Measurements from ENCODE around the gene TICRR.
A peak's percentile ranks its signal among the peaks of the same experiment; 100 is the strongest.

The TICRR gene

GRCh38 chr15:89550427-89550826 is 24.8 kb upstream of the TICRR start:
- no peaks in the 10 kb centered on the region for H3K36me3 Mint-ChIP-seq (ENCODE audit: low read depth)
- H3K27me3 Mint-ChIP-seq (ENCODE audit: low read depth, poor library complexity): peaks cover 25% of the 10 kb centered on the region

GRCh38 chr15:89551550-89551949 is 23.7 kb upstream of the TICRR start:
- peaks cover 16% of the 10 kb centered on the region for H3K27me3 Mint-ChIP-seq (ENCODE audit: low read depth, poor library complexity)
- no peak for DNase-seq
- H3K36me3 Mint-ChIP-seq (ENCODE audit: low read depth): no peaks in the 10 kb centered on the region
- no peak overlapping the region for H3K4me3 Mint-ChIP-seq
- peaks cover 22% of the 10 kb centered on the region for H3K4me1 Mint-ChIP-seq
- no peak overlapping the region for H3K27ac Mint-ChIP-seq
- no peak for TF ChIP-seq CTCF (IDR thresholded peaks at IDR 0.05)
- peaks cover 7% of the 10 kb centered on the region for H3K9me3 Mint-ChIP-seq

More at GRCh38 chr15:89550427-89550826, 24.8 kb upstream of the TICRR start:
- DNase-seq: no peak
- Mint-ChIP-seq H3K4me1 (peaks cover 22% of the 10 kb centered on the region), H3K27ac (no peak overlapping the region), H3K9me3 (peaks cover 7% of the 10 kb centered on the region), H3K4me3 (no peak overlapping the region)
- no peak for TF ChIP-seq CTCF (IDR thresholded peaks at IDR 0.05)

- H3K36me3 Mint-ChIP-seq (ENCODE audit: low read depth): no peaks in the 10 kb centered on the region
- no peaks in the 10 kb centered on the region for H3K9me3 Mint-ChIP-seq
- peaks cover 9% of the 10 kb centered on the region for H3K27me3 Mint-ChIP-seq (ENCODE audit: low read depth, poor library complexity)
- H3K27ac Mint-ChIP-seq: peak overlapping the region; percentile 64
- no peak for TF ChIP-seq CTCF (IDR thresholded peaks at IDR 0.05)
- no peak overlapping the region for H3K4me3 Mint-ChIP-seq
- H3K4me1 Mint-ChIP-seq: peaks cover 22% of the 10 kb centered on the region
- no peak for DNase-seq
Measured at GRCh38 chr15:89553632-89554031, 21.6 kb upstream of the TICRR start.

GRCh38 chr15:89554247-89554646 is 21.0 kb upstream of the TICRR start:
- H3K27ac Mint-ChIP-seq: peak overlapping the region; percentile 54
- no peak for TF ChIP-seq CTCF (IDR thresholded peaks at IDR 0.05)

GRCh38 chr15:89555768-89556167 is 19.5 kb upstream of the TICRR start:
- no peak for DNase-seq
- Mint-ChIP-seq H3K9me3 (no peaks in the 10 kb centered on the region), H3K27me3 (ENCODE audit: low read depth, poor library complexity) (peaks cover 9% of the 10 kb centered on the region), H3K27ac (no peak overlapping the region), H3K4me3 (no peak overlapping the region), H3K36me3 (ENCODE audit: low read depth) (no peaks in the 10 kb centered on the region), H3K4me1 (peaks cover 22% of the 10 kb centered on the region)
- TF ChIP-seq CTCF (IDR thresholded peaks at IDR 0.05): no peak

More at GRCh38 chr15:89554247-89554646, 21.0 kb upstream of the TICRR start:
- Mint-ChIP-seq H3K27me3 (ENCODE audit: low read depth, poor library complexity) (peaks cover 9% of the 10 kb centered on the region), H3K9me3 (no peaks in the 10 kb centered on the region), H3K4me1 (peaks cover 22% of the 10 kb centered on the region), H3K4me3 (no peak overlapping the region), H3K36me3 (ENCODE audit: low read depth) (no peaks in the 10 kb centered on the region)
- no peak for DNase-seq

- H3K27ac Mint-ChIP-seq: no peak overlapping the region
- DNase-seq: peak; percentile 69
- H3K9me3 Mint-ChIP-seq: no peaks in the 10 kb centered on the region
- TF ChIP-seq CTCF (IDR thresholded peaks at IDR 0.05): peak; percentile 85
- no peak overlapping the region for H3K4me3 Mint-ChIP-seq
- H3K36me3 Mint-ChIP-seq (ENCODE audit: low read depth): no peaks in the 10 kb centered on the region
- peaks cover 19% of the 10 kb centered on the region for H3K4me1 Mint-ChIP-seq
- peaks cover 9% of the 10 kb centered on the region for H3K27me3 Mint-ChIP-seq (ENCODE audit: low read depth, poor library complexity)
Measured at GRCh38 chr15:89556413-89557262, 18.6 kb upstream of the TICRR start.
